ENCODE measurements around the gene CBFB.

DNA sequence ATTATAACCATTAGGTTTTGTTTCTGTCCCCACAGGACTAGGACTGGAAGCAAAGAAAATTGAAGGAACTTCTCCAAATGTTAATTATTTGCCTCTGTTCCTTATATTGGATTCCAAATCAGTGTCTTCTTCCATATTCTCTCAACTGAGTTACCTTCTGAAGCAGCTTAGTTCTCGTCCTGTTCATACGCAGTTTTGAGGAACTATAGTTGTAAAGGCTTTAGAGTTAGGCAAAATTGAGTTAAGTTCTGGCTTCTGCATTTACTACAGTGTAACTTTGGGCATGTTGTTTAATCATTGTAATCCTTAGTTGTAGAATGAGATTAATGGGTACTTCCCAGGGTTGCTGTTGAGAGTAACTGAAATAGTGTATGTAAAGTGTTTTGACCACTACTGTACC is 11.2 kb downstream of the CBFB start:
- TF ChIP-seq CTCF (conservative IDR thresholded peaks at IDR 0.05), result no peak
- TF ChIP-seq ZFX (IDR thresholded peaks at IDR 0.05), result no peak

Data from C4-2B (cell line).